ENCODE data around the gene PRKAR2A. TPM values are rescaled to one million over a fixed set of nuclear protein-coding genes. Genes with fewer than 3 reads are reported as not detected.
"Not testable (repeated sequence)": the region's sequence is repeated elsewhere in the genome, so short reads cannot be mapped to it uniquely, and the experiment has no call there.

PRKAR2A gene
- total RNA-seq, 2 donors from 2014 or later = 26.8 to 28.5 TPM

DNA sequence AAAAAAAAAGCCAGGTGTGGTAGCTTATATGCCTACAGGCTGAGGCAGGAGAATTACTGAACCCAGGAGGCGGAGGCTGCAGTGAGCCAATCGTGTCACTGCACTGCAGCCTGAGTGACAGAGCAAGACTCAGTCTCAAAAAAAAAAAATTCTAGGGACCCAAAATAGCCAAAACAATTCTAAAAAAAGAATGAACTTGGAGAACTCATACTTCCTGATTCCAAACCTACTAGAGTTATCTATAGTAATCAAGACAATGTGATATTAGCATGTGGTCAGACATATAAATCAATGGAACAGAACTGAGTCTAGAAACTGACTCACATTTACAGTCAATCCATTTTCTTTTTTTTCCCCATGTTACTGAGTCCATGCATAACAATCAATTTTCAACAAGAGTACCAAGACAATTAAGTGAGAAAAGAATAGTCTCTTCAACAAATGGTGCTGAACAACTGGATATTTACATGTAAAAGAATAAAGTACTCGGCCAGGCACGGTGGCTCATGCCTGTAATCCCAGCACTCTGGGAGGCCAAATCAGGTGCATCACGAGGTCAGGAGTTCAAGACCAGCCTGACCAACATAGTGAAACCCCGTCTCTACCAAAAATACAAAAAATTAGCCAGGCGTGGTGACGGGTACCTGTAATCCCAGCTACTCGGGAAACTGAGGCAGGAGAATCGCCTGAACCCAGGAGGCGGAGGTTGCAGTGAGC, 11.9 kb downstream of the PRKAR2A start:
- DNase-seq (ENCODE audit: low spot score) = no peak
- H3K4me3 ChIP-seq = no peak overlapping the region
- no peaks in the 10 kb centered on the region for H3K36me3 ChIP-seq
- H3K9me3 ChIP-seq = no peaks in the 10 kb centered on the region
- H3K27ac ChIP-seq = no peak overlapping the region
- TF ChIP-seq, protein P1, sequence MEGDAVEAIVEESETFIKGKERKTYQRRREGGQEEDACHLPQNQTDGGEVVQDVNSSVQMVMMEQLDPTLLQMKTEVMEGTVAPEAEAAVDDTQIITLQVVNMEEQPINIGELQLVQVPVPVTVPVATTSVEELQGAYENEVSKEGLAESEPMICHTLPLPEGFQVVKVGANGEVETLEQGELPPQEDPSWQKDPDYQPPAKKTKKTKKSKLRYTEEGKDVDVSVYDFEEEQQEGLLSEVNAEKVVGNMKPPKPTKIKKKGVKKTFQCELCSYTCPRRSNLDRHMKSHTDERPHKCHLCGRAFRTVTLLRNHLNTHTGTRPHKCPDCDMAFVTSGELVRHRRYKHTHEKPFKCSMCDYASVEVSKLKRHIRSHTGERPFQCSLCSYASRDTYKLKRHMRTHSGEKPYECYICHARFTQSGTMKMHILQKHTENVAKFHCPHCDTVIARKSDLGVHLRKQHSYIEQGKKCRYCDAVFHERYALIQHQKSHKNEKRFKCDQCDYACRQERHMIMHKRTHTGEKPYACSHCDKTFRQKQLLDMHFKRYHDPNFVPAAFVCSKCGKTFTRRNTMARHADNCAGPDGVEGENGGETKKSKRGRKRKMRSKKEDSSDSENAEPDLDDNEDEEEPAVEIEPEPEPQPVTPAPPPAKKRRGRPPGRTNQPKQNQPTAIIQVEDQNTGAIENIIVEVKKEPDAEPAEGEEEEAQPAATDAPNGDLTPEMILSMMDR (IDR thresholded peaks at IDR 0.05) = no peak
- H3K27me3 ChIP-seq = no peaks in the 10 kb centered on the region
- H3K4me1 ChIP-seq = peaks cover 0 to 7% of the 10 kb centered on the region in 2 donors

DNA sequence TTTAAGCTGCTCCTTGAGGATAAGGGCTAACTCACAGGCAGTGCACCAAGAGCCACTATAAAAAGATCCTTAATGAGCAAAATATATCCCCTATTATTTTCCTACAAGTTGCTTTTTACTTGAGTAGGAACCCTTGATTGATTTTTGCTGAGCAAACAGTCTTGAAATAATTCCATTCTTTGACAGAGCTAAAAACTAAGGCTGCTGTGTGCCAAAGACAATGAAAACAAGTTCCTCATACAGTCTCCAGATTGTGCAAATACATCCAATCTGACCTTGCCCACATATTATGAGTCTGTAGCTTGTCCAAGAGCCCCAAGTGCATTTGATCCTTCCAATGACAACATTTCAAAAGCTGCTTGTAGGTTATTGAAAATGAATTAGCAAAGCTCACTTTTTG, 15.0 kb downstream of the PRKAR2A start:
- TF ChIP-seq, protein P1 (IDR thresholded peaks at IDR 0.05) = no peak
- Histone ChIP-seq H3K36me3 (no peaks in the 10 kb centered on the region), H3K4me3 (no peak overlapping the region), H3K4me1 (peaks cover 0 to 7% of the 10 kb centered on the region in 2 donors), H3K9me3 (no peaks in the 10 kb centered on the region), H3K27ac (no peak overlapping the region), H3K27me3 (no peaks in the 10 kb centered on the region)
- DNase-seq (ENCODE audit: low spot score) = no peak

DNA sequence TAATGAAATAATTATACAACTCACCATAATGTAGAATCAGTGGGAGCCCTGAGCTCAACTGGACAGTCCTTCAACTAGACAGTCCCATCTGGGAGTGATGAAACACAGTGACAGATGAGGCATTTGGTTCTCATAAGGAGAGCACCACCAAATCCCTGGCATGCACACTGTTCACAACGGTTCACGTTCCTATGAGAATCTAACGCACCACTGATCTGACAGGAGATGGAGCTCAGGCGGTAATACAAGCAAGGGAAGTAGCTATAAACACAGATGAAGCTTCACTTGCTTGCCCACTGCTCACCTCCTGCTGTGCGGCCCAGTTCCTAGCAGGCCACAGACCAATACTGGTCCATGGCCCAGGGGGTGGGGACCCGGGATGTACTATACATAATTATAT, 17.0 kb downstream of the PRKAR2A start:
- H3K4me1 ChIP-seq = peaks cover 0 to 13% of the 10 kb centered on the region in 2 donors

DNA sequence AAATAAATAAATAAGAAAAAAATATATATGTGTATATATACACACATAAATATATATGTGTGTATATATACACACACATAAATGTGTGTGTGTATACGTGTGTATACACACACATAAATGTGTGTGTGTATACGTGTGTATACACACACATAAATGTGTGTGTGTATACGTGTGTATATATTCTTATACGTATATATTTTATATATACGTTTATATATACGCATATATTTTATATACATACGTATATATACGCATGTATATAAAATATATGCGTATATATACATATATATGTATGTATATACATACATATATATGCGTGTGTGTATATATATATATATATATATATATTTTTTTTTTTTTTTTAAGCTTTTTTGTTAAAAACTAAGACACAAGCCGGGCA, 18.1 kb downstream of the PRKAR2A start:
- H3K36me3 ChIP-seq; H3K27me3 ChIP-seq; H3K9me3 ChIP-seq; DNase-seq (ENCODE audit: low spot score); H3K27ac ChIP-seq; H3K4me3 ChIP-seq: not testable (repeated sequence)
- H3K4me1 ChIP-seq = peaks cover 0 to 13% of the 10 kb centered on the region in 2 donors

More for the DNA sequence above, 17.0 kb downstream of the PRKAR2A start:
- Histone ChIP-seq H3K9me3 (no peaks in the 10 kb centered on the region), H3K27me3 (no peaks in the 10 kb centered on the region), H3K36me3 (no peaks in the 10 kb centered on the region), H3K4me3 (no peak overlapping the region), H3K27ac (no peak overlapping the region)
- TF ChIP-seq, protein P1 (IDR thresholded peaks at IDR 0.05) = no peak
- no peak for DNase-seq (ENCODE audit: low spot score)

DNA sequence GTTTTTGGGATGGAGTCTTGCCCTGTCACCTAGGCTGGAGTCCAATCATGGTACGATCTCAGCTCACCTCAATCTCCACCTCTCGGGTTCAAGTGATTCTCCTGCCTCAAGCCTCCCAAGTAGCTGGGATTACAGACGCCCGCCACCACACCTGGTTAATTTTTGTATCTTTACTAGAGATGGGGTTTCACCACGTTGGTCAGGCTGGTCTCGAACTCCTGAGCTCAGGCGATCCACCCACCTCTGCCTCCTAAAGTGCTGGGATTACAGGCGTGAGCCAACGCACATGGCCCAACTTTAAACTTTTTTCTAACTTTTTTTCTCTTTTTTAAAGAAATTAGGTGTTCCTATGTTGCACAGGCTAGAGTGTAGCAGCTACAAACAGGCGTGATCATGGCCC, 19.8 kb downstream of the PRKAR2A start:
- not testable (repeated sequence) for H3K4me3 ChIP-seq; H3K36me3 ChIP-seq; H3K9me3 ChIP-seq; H3K27me3 ChIP-seq; DNase-seq (ENCODE audit: low spot score); H3K27ac ChIP-seq
- H3K4me1 ChIP-seq = peaks cover 0 to 13% of the 10 kb centered on the region in 2 donors

DNA sequence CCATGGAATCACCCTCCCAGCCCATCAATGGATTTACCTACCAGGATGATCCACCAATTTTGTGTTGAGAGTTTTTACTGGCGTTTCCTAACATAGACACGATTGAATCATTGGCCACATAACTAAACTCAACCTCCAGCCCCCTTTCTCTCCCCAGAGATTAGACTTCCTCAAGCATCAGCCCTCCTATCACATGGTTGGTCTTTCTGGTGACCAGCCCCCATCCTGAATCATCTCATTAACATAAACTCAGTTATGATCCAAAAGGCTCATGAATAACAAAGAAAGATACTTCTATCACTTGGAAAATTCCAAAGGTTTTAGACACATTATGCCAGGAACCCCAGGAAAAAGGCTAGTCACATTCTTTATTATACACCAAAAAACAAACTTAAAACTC, 21.2 kb downstream of the PRKAR2A start:
- no peak overlapping the region for H3K27ac ChIP-seq
- no peak overlapping the region for H3K4me3 ChIP-seq
- DNase-seq (ENCODE audit: low spot score) = no peak
- H3K27me3 ChIP-seq = no peaks in the 10 kb centered on the region
- TF ChIP-seq, protein P1 (IDR thresholded peaks at IDR 0.05) = no peak
- no peaks in the 10 kb centered on the region for H3K36me3 ChIP-seq
- H3K4me1 ChIP-seq = peaks cover 0 to 6% of the 10 kb centered on the region in 2 donors
- no peaks in the 10 kb centered on the region for H3K9me3 ChIP-seq
